Measurements from ENCODE around the gene MYBBP1A. TPM values are rescaled to one million over a fixed set of nuclear protein-coding genes. Genes with fewer than 3 reads are reported as not detected.

MYBBP1A gene
- total RNA-seq, 4 donors from 2014 or later, result 25.4 to 148 (median 81.5) TPM

DNA sequence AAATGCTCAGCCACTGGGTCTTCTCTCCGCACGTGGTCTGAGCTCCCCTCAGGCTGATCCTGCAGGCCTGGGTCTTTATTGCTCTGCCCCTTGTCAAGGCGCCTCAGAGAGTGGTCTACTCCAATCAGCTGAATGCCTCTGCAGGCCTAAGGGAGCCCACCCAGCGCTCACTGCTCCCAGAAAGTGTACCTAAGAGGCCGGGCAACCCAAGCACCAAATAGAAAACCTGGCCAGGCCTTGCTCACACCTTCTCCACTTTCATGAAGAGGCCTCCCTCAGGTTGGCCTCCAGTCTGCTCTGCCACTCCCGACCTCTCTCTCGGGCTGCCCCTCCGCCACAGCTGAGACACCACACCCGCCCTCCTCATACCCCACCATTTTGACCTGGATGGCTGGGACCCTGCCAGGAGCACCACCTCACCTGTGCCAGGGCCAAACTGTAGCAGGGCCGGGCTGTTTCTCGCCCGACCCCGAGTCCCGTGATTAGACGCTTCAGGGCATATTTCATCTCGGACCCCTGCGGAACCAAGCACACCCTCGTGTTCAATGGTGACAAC, 665 bp downstream of the MYBBP1A start:
- Histone ChIP-seq H3K4me3 (peak overlapping the region; percentile 49 to 75 (median 64)), H3K4me1 (peaks cover 4 to 30% (median 26%) of the 10 kb centered on the region in 4 donors), H3K27me3 (no peaks in the 10 kb centered on the region), H3K27ac (peak overlapping the region; percentile 82 to 90 (median 87)), H3K9me3 (no peaks in the 10 kb centered on the region), H3K36me3 (peaks cover 0 to 26% (median 4%) of the 10 kb centered on the region in 4 donors)
- DNase-seq, result no peak
- WGBS, 2 donors (ENCODE audit: low coverage in 1 of 2), result 10% methylated on average over 18 of the region's 18 CpGs; no CpG with 5 or more reads in 1 of the 2 donors
- in situ Hi-C loops (cut with MboI; ENCODE audit: low pct_ligation_motif_present in 1 of 4, low pct_unique_long_range_greater_than_20kb in 1 of 4, low sequenced_read_pairs in 3 of 4), result no loop called here
- TF ChIP-seq POLR2A (IDR thresholded peaks at IDR 0.05) (no peak), POLR2AphosphoS5 (IDR thresholded peaks at IDR 0.05) (no peak), EP300 (IDR thresholded peaks at IDR 0.05; ENCODE audit: low read depth) (no peak)
- TF ChIP-seq, protein P1, sequence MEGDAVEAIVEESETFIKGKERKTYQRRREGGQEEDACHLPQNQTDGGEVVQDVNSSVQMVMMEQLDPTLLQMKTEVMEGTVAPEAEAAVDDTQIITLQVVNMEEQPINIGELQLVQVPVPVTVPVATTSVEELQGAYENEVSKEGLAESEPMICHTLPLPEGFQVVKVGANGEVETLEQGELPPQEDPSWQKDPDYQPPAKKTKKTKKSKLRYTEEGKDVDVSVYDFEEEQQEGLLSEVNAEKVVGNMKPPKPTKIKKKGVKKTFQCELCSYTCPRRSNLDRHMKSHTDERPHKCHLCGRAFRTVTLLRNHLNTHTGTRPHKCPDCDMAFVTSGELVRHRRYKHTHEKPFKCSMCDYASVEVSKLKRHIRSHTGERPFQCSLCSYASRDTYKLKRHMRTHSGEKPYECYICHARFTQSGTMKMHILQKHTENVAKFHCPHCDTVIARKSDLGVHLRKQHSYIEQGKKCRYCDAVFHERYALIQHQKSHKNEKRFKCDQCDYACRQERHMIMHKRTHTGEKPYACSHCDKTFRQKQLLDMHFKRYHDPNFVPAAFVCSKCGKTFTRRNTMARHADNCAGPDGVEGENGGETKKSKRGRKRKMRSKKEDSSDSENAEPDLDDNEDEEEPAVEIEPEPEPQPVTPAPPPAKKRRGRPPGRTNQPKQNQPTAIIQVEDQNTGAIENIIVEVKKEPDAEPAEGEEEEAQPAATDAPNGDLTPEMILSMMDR (IDR thresholded peaks at IDR 0.05), result no peak
- intact Hi-C loops (cut with DNase I; ENCODE audit: low total_unique reads), result no loop called here

DNA sequence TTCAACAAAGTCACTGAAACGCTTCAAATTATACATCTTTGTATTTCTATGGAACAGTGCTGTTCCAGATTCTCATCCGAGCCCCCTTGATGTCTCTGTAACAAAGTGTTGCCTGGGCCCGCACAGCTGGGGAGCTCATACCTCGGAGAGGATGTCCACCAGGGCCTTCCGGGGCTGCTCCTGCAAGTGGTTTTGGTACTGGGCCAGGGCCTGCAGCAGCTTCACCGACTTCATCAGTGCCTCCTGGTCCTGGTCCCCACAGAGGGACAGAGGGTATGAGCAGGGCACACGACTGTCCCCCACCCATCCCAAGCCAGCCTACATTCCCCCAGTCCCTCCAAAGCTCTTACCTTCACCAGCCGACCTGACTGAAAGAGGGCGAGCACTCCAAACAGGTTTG, 1.5 kb downstream of the MYBBP1A start:
- Histone ChIP-seq H3K9me3 (no peaks in the 10 kb centered on the region), H3K27ac (no peak overlapping the region), H3K4me1 (peaks cover 4 to 24% (median 23%) of the 10 kb centered on the region in 4 donors), H3K27me3 (no peaks in the 10 kb centered on the region), H3K36me3 (peaks cover 0 to 26% (median 9%) of the 10 kb centered on the region in 4 donors), H3K4me3 (peak overlapping the region in 1 of 4 donors; percentile 70)
- TF ChIP-seq POLR2AphosphoS5 (IDR thresholded peaks at IDR 0.05) (no peak), POLR2A (IDR thresholded peaks at IDR 0.05) (no peak), EP300 (IDR thresholded peaks at IDR 0.05; ENCODE audit: low read depth) (no peak)
- TF ChIP-seq, protein P1 (IDR thresholded peaks at IDR 0.05), result no peak
- intact Hi-C loops (cut with DNase I; ENCODE audit: low total_unique reads), result no loop called here
- no peak for DNase-seq
- WGBS, 2 donors (ENCODE audit: low coverage in 1 of 2), result 77 to 90% methylated on average over 4 to 9 of the region's 9 CpGs
- in situ Hi-C loops (cut with MboI; ENCODE audit: low pct_ligation_motif_present in 1 of 4, low pct_unique_long_range_greater_than_20kb in 1 of 4, low sequenced_read_pairs in 3 of 4), result no loop called here

DNA sequence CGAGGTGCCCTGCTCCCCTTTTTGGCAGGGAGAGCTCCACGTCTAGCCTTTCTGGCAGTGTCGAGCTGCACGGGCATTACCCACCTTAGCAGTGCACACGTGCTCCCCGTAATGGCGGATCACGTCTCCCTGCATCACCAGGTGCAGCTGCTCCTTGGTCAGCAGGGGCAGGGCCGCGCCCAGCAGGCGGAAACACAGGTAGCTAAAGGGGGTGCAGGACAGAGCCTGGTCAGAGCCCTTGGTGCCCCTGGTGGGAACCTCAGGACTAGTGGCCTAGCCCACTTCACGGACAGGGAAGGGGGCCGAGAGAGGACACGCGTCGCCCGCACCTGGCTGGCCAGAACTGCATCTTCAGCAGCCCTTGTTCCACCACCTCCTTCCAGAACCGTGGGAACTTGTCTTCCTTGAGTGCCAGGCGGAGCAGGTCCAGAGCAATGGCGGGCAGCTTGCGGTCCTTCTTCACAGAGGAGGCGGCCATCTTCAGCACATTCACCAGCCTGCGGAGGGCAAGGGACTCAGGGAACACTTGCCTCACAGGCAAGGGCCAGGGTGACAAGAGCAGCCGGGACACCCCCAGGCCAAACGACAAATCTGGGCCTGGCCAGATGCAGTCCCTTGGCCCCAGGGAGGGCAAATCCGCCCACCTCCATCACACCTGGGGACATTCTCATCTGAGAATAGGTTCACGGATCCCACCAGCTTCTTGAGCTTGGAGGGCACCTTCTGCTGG, 3.2 kb downstream of the MYBBP1A start:
- DNase-seq, result no peak
- Histone ChIP-seq H3K4me3 (no peak overlapping the region), H3K27ac (no peak overlapping the region), H3K4me1 (peaks cover 4 to 22% (median 21%) of the 10 kb centered on the region in 4 donors), H3K36me3 (peaks cover 0 to 34% (median 13%) of the 10 kb centered on the region in 4 donors), H3K27me3 (no peaks in the 10 kb centered on the region), H3K9me3 (no peaks in the 10 kb centered on the region)
- no peak for TF ChIP-seq POLR2AphosphoS5 (IDR thresholded peaks at IDR 0.05)
- TF ChIP-seq, protein P1 (IDR thresholded peaks at IDR 0.05), result no peak
- no peak for TF ChIP-seq EP300 (IDR thresholded peaks at IDR 0.05; ENCODE audit: low read depth)
- TF ChIP-seq POLR2A (IDR thresholded peaks at IDR 0.05), result no peak
- intact Hi-C loops (cut with DNase I; ENCODE audit: low total_unique reads), result no loop called here
- in situ Hi-C loops (cut with MboI; ENCODE audit: low pct_ligation_motif_present in 1 of 4, low pct_unique_long_range_greater_than_20kb in 1 of 4, low sequenced_read_pairs in 3 of 4), result no loop called here
- WGBS, 2 donors (ENCODE audit: low coverage in 1 of 2), result 92% methylated on average over 25 of the region's 27 CpGs; no CpG with 5 or more reads in 1 of the 2 donors

DNA sequence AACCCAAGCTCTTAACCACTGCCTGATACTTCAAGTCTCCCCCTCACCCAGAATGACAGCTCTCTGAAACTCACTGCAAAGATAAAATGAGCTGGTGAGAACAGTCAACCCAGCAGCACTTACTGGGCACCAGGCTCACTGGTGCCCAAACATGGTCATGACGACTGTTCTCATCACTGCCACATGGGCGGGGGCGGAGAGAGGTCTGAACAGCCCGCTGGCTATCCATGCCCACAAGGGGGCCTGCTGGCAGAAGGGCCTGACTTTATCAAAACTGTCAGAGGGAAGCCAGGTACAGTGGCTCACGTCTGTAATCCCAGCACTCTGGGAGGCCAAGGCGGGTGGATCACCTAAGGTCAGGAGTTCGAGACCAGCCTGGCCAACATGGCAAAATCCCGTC, 4.0 kb downstream of the MYBBP1A start:
- H3K36me3 ChIP-seq, result peaks cover 0 to 37% (median 13%) of the 10 kb centered on the region in 4 donors
- H3K4me1 ChIP-seq, result peaks cover 4 to 20% (median 19%) of the 10 kb centered on the region in 4 donors
- H3K27ac ChIP-seq, result no peak overlapping the region
- no peaks in the 10 kb centered on the region for H3K9me3 ChIP-seq
- TF ChIP-seq POLR2A (IDR thresholded peaks at IDR 0.05) (no peak), EP300 (IDR thresholded peaks at IDR 0.05; ENCODE audit: low read depth) (no peak), POLR2AphosphoS5 (IDR thresholded peaks at IDR 0.05) (no peak)
- TF ChIP-seq, protein P1 (IDR thresholded peaks at IDR 0.05), result no peak
- 91% methylated on average over 8 of the region's 8 CpGs; no CpG with 5 or more reads in 1 of the 2 donors for WGBS, 2 donors (ENCODE audit: low coverage in 1 of 2)
- H3K27me3 ChIP-seq, result no peaks in the 10 kb centered on the region
- DNase-seq, result no peak
- H3K4me3 ChIP-seq, result no peak overlapping the region
- in situ Hi-C loops (cut with MboI; ENCODE audit: low pct_ligation_motif_present in 1 of 4, low pct_unique_long_range_greater_than_20kb in 1 of 4, low sequenced_read_pairs in 3 of 4), result no loop called here
- intact Hi-C loops (cut with DNase I; ENCODE audit: low total_unique reads), result no loop called here
